Activated T-cell treated with anti-CD3 and anti-CD28 coated beads, Interleukin-2, amount 50 U/mL, for 48 hours (primary cell): ENCODE results near the gene KIAA1586.
A peak's percentile ranks its signal among the peaks of the same experiment; 100 is the strongest.
"Not testable (repeated sequence)": the region's sequence is repeated elsewhere in the genome, so short reads cannot be mapped to it uniquely, and the experiment has no call there.

Experiments
- DNase-seq, 2 experiments: peaks; one replicate each; pipeline ENCODE4 v3.0.0-alpha.2; 2020

Gene KIAA1586, protein sequence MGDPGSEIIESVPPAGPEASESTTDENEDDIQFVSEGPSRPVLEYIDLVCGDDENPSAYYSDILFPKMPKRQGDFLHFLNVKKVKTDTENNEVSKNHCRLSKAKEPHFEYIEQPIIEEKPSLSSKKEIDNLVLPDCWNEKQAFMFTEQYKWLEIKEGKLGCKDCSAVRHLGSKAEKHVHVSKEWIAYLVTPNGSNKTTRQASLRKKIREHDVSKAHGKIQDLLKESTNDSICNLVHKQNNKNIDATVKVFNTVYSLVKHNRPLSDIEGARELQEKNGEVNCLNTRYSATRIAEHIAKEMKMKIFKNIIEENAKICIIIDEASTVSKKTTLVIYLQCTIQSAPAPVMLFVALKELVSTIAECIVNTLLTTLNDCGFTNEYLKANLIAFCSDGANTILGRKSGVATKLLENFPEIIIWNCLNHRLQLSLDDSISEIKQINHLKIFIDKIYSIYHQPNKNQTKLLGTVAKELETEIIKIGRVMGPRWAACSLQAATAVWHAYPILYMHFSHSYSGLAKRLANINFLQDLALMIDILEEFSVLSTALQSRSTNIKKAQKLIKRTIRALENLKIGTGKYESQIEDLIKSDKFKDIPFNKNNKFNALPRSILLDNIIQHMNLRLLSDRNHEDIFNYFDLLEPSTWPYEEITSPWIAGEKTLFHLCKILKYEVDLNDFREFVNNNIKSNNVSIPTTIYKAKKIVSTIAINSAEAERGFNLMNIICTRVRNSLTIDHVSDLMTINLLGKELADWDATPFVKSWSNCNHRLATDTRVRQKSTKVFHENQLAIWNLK

DNA sequence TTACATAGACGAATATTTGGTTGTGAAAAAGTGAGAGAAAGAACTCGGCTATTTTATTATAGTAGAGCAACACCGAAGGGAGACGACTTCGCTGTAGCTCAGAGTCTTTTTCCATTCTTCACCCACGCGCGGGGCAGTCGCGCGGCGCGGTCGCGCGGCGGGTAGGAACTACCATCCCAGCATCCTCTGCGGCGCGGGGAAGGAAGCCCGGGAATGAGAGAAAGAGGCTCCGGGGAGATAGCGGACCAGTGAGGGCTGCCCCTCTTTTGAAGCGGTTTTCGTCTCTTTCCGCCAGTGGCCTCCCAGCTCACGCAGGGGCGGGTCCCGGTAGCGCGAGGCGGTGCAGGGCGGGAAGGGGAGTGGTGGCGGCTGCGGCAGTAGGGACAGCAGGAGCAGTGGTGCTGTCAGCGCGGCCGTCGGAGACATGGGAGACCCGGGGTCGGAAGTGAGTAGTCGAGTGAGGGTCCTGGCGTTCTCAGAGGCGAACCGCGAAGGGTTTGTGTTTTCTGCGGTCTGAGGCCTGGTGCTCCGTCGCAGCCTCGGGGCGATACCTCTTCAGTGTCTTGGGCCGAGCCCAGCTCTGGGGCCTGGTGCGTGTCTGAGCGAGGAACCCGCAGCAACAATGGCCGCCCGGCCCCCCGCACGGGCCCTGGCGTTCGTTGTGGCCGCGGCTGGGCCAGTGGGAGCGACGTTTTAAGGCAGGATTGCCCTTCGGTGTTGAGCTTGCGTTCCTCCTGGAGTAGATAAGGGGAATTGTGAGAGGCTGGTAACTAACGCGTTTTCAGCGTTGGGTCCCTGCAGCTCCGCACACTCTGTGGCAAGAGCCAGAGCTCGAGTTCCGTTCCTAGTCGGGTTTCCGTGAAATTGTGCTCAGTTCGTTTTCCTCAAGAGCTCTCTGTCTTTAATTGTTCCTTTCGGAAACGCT lies at the start of gene KIAA1586:
KIAA1586 (plus strand) TSS at position 362 of the 925 bp plus-strand sequence; CDS start at position 425, 63 bp downstream.
- peak; percentile 89 to 90 for DNase-seq

DNA sequence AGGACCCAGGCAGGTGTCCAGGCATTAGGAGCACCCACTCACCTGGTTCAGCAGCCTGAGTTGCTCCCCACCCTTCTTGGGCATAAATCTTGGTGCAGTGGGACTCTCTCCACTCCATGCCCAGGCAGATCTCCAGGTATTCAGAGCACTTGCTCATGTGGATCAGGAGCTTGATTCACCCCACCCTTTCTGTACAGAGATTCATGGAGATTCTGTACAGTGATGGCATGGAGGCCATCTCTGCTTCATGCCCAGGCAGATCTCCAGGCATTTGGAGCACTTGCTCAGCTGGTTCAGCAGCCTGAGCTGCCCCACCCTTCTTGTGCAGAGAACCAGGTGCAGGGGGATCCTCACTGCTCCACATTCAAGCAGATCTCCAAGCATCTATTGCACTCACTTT lies 47.4 kb upstream of the KIAA1586 start:
- DNase-seq, result no peak

DNA sequence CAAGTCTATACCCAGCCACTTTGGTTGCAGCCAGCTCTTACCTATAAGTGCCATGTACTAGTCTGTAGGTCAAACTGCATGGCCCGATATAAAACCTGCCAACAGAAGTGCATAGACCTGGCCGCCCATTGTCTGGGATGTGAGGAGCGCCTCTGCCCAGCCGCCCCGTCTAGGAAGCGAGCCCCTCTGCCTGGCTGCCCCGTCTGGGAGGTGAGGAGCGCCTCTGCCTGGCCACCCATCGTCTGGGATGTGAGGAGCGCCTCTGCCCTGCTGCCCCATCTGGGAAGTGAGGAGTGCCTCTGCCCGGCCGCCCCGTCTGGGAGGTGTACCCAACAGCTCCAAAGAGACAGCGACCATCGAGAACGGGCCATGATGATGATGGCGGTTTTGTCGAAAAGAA lies 46.7 kb upstream of the KIAA1586 start:
- not testable (repeated sequence) for DNase-seq

DNA sequence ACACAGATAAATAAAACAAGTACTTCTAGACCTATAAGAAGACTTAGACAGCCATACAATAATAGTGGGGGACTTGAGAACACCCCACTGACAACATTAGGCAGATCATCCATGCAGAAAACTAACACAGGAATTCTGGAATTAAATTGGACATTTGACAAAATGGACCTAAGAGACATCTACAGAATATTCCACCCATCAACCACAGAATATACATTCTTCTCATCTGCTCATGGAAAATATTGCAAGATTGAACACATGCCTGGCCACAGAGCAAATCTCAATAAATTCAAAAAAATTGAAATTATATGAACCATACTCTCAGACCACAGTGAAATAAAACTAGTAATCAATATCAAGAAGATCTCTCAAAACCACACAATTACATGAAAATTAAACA lies 44.3 kb upstream of the KIAA1586 start:
- no peak for DNase-seq

DNA sequence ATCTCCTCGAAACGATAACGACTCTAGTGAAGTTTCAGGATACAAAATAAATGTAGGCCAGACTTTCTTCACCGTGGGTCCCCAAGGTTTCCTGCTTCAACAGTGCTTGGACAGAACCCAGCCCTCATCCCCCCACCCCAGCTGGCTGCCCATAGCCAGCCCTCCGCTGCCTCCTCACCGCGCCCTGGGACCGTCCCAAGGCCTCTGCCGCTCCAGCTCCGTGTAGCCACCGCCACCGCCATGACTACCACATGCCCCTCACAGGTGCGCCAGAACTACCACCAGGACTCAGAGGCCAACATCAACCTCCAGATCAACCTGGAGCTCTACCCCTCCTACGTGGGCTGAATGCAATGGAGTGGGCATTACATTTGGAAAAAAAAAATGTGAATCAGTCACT lies 42.2 kb upstream of the KIAA1586 start:
- DNase-seq, result no peak

DNA sequence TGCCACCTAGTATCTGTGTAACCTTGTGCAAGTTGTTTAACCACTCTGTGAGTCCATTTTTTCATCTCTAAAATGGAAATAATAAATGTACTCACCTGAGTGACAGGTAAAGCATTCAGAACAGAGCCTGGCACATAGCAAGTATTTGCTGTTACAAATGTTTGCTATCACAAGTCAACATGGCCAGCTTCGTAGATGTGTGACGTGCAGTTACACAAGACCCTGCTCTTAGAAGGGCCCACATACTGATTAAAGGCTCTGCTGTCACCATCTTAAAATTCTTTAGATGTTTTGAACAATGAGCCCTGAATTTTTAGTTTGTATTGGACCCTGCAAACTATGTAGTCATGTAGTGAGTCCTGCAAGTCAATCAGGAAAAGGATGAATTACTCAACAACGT lies 40.4 kb upstream of the KIAA1586 start:
- no peak for DNase-seq

DNA sequence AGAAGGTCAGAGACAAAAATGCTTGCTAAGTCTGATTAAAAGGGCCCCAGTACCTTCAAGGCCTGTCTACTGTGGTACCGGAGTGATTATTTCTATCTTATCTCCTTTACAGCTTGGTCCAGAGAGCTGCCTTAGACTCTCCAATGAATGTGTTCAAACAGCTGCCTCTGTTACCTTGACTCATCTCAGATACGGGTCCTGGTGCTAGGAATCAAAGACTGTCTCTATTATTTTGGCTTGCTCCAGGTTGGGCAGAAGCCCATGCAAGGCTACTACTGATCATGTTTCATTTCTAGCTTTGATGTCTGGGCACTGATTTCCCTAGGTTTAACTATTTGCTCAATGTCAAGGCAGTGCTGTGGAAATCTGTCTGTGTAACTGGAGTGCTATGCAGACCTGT lies 38.4 kb upstream of the KIAA1586 start:
- not testable (repeated sequence) for DNase-seq

DNA sequence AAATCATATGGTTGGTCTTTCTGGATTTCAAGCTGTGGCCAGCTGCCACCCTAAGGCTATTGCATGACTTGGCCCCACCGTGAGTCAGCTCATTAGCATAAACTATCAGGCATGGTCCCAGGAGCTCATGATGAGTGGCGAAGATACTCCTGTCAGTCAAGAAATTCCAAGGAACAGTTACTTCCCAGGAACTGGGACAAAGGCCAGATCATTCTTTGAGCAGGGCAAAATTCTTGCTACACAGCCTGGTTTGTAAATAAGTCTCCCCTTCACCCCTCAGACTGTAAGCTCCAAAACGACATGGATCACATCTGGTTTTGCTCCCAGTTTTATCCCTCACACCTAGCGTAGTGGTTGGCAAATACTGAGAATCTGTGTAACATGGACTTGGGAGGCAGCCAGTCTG lies 33.0 kb upstream of the KIAA1586 start:
- DNase-seq, result no peak

DNA sequence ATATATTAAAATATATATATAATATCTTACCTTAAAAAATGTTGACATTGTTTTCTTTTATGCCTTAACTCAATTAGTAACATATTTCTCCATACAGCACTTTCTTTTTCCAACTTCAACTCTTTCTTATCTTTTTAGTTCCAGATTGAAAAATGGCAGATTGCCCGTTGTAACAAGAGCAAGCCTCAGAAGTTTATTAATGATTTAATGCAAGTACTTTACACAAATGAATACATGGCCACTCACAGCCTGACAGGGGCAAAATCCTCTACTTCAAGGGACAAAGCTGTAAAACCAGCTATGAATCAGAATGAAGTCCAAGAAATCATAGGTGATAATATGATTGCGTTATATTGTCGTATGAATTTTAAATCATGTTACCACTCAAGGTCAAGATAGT lies 29.4 kb upstream of the KIAA1586 start:
- no peak for DNase-seq

DNA sequence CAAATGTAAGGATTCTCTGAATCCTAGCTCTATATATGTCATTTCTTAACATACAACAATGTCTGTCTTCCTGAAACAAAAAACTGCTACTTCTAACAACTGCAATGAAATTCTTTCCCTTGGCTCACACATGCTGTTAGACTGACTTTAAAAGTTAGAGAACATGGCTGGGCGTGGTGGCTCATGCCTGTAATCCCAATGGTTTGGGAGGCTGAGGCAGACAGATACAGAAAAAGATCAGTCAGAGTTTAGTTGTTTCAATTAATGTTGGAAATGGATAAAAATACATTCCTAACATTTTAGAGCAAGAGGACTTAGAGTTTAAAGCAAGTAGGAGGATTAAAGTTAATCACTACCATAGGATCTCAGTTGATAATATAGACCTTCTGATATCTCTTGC lies 28.7 kb upstream of the KIAA1586 start:
- DNase-seq, result no peak

DNA sequence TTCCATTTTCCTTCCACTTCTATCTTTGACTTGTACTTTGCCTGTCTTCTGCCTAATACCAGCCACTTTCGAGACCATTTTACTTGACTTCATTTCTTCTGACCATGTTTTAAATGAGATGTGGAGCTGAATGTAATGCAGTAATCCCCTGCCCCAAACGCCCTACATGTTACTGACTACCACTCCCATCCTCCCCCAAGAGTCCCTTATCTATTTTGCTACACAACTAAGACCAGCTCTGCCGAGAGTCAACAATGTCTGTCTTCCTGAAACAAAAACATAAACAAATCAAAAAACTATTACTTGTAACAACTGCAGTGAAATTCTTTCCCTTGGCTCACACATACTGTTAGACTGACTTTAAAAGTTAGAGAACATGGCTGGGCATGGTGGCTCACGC lies 27.1 kb upstream of the KIAA1586 start:
- DNase-seq, result no peak

DNA sequence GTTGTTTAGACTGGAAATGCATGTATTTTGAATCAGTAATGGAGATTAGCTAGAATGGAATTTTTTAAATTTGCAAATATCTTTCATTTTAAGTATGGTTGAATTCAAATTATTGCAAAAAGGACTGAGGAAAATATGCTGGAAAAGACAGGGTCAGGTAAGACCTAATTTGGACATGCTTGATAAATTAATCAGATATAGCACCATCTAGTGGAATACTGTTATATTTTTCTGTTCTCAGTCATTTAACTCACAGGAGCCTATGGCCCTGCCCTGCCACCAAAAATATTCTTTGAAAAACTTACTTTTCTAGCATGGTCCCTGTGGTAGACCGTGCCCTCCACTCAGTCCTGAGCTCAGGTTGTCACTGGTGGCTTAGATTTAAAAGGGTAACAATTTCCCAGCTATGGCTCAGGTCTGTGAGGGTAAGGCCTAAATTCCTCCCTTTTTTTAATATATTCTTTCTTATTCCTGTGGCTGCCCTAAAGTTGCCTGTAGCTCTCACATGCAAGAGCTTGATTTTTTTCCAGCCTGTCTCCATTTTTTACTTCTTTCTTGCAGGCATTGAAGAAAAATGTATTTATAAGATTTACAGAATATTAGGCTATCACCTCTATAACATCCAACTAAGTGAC lies 25.3 kb upstream of the KIAA1586 start:
- no peak for DNase-seq

DNA sequence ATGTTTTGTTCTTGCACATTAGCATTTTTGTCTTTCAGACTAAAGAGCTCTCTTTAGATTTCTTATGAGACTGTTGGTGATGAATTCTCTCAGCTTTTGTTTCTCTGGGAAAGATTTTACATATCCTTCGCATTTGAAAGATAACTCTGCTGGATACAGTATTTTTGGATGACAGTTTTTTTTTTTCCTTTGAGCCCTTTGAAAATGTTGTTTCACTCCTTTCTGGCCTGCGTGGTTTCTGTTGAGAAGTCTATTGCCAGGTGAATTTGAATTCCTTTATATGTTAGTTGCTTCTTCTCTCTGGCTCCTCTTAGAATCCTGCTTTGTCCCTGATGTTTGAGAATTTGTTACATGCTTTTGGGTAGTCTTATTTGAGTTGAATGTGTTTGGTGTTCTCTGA lies 22.2 kb upstream of the KIAA1586 start:
- DNase-seq, result no peak

DNA sequence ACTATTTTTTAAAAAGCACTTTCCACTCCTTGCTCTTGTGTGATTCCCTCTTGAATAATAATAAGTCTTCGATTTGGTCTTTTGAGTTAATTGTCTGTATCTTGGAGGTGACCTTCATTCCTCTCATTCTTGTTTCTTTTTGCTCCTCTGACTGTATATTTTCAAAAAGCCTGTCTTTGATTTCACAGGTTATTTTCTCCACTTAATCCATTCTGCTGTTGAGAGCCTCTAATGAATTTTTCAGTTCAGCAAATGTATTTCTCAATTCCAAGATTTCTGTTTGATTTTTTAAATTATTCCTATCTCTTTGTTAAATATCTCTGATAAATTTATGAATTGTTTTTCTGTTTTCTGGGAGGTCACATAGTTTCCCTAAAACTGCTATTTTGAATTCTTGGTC lies 21.7 kb upstream of the KIAA1586 start:
- DNase-seq, result no peak

DNA sequence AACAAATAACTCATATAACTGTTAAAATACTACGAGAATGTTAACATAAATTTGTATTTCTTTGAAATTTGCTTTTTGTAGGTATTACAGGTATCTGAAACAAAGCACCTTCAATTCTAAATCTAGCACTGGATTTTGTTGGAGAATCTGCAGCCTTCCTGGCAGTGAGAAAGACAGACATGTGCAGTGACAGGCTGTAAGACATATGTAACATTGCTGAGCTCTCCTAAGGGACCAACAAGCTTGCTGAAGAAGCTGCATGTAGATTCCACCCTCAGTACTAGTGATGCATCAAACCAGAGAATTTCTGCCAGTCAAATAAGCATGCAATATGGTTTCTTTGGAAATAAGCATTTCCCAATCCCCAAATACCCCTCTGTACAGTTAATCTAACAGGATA lies 20.5 kb upstream of the KIAA1586 start:
- DNase-seq, result no peak

DNA sequence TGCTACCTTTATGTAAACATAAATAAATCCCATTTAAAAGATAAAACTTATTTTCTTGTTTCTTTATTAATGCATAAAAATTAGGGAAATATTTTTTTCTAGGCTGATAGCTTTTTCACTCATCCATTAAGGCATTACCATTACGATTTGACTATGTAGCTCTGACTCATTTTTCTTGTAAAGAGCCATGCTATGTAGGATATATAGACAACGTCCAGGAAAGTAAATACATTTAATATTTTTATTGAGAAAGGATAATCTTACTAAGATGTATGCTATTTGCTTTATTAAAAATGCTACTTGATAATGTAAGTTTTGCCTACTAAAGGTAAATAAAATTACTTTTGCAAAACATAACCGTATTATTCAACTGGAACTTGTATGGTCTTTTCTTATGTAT lies 19.2 kb upstream of the KIAA1586 start:
- no peak for DNase-seq

DNA sequence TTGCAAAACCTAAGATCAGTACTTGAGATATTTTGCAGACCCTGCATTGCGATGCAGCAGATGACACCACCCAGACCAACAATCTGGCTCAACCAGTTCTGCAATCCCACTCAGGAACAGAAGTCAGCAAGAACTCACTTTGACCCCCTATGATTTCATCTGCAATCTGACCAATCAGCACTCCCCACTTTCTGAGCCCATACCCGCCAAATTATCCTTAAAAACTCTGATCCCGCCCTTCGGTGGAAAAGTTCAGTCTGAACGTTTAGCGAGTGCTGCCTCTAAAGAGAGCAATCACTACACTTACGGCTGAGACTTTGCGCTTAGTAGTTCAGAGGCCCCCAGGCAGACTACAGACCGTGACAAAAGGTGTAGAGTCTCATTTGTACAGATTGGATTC lies 17.3 kb upstream of the KIAA1586 start:
- DNase-seq, result no peak

DNA sequence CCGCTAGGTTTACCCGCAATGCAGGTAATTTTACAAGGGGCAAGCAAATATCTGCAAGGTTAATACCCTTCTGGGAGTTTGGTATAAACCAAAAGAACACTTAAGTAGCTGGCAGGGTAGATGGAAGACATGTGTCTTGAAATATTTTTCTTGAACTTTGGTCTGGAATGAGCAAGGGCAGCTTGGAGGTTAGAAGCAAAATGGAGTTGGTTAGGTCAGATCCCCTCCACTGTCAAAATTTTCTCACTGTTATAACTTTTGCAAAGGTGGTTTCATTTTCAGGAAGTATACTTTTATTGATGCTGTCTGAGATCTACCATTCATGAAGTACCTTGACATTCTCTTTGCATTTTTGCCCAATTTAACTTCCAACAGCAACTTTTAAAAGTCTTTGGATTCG lies 13.3 kb upstream of the KIAA1586 start:
- DNase-seq, result no peak

DNA sequence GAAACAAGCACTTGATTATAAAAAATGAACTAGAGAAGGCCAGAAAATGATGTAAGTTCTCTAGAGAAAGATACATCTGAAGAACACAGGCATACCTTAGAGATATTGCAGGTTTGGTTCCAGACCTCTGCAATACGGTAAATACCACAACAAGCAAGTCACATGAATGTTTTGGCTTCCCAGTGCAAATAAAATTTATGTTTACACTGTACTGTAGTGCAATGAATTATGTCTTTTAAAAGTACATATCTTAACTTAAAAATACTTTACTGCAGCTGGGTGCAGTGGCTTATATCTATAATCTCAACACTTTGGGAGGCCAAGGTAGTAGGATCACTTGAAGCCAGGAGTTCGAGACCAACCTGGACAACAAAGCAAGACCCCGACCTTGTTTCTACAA lies 10.9 kb upstream of the KIAA1586 start:
- DNase-seq, result no peak

DNA sequence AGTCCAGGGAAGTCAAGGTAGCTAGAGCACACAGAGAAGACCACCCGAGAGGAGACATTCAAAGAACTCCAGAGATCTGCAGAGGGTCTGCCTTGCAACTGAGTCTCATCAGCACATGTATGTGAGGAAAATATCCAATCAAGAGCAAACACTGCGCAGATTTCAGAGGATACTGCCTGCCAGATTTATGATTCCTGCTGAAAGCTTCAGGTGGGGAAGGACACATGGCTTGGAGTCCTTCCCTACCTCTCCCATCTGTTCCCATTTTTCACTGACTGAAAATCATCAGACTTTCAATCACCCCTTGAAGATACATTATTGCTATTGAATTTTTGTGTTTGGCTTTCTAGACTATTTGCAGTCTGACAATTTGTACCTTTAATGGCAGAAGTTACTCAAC lies 7.6 kb upstream of the KIAA1586 start:
- no peak for DNase-seq

DNA sequence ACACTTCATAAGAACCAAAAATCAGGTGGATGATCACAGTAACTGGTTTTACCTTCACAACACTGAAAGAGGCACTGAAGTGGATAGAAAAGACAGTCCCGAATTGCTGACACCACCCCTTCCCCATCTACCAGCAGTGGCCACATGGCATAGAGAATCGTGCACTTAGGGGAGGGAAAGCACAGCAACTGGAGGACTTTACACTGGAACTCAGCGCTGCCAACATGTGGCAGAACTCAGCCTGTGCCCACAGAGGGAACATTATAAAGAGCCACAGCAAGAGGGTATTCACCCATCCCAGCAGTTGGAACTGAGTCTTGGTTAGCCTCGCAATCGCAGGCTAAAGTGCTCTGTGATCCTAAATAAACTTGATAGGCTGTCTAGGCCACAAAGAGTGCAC lies 6.5 kb upstream of the KIAA1586 start:
- no peak for DNase-seq

DNA sequence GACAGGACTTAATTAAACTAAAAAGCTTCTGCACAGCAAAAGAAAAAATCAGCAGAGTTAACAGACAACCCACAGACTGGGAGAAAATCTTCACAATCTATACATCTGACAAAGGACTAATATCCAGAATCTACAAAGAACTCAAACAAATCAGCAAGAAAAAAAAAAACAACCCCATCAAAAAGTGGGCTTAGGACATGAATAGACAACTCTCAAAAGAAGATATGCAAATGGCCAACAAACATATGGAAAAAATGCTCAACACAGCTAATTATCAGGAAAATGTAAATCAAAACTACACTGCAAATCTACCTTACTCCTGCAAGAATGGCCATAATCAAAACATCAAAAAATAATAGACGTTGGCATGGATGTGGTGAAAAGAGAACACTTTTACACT lies 2.4 kb upstream of the KIAA1586 start:
- DNase-seq, result not testable (repeated sequence)

DNA sequence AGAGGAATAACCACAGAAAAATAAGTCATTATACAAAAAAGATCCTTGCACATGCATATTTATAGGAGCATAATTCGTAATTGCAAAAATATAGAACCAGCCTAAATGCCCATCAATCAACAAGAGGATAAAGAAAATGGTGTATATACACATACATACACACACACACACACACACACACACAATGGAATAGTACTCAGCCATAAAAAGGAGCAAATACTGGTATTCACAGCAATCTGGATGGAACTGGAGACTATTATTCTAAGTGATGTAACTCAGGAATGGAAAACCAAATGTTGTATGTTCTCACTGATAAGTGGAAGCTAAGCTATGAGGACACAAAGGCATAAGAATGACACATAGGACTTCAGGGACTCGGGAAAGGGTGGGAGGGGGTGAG lies 1.9 kb upstream of the KIAA1586 start:
- no peak for DNase-seq
